HL-60/S4 treated with phorbol 12-myristate 13-acetate at 8.2 ng/mL for 4 days and 3 days (cell line): ENCODE data around the gene BRD4.

Source experiments
- in situ Hi-C: fragments of 300-500 bp; cut with MboI; formaldehyde crosslinking; loops from 2 replicates; pipeline ENCODE4 v1.15.0; 2022; ENCODE audit warnings: low sequenced_read_pairs

Gene BRD4

DNA sequence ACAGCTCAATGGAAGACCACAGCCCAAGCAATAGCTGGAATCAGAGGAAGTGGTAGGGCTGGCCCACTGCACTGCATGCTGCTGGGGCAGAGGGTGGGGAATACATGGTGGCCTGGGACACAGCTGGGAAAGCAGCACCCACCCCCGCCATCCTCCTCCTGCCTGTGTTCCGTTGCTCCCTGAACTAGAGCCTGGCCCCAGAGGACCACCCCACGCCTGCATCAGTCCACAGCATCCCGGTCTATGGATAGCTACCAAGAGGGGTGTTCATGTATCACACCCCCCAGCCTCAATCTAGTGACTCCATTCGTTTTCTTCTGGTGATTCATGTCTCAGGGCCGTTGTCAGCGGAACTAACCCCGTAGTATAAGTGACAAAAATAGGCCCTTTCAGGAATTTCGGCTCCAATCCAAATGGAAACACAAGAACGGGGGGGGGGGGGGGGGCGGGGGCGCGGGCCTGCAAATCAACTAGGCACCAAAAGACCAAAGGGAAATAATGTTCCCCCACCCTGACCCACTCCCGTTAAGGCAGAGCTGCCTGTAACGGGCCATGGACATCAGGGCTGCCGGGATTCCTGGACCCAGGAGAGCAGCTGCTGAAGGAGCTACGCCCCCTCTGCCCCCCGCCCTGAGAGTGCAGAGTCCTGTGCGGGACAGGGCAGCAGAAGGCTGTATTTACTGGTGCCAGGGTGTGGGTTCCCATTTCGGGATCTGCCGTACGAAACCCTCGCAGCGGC is 81.2 kb downstream of the BRD4 start:
- in situ Hi-C loops: loop anchor here (10.0 kb wide), 1 partner anchor 66 kb away; no protein-coding TSS in a partner anchor

GRCh38 chr19:15250640-15250993 is 81.7 kb downstream of the BRD4 start:
- in situ Hi-C loops: loop anchor here (10.0 kb wide), 1 partner anchor 66 kb away; no protein-coding TSS in a partner anchor

DNA sequence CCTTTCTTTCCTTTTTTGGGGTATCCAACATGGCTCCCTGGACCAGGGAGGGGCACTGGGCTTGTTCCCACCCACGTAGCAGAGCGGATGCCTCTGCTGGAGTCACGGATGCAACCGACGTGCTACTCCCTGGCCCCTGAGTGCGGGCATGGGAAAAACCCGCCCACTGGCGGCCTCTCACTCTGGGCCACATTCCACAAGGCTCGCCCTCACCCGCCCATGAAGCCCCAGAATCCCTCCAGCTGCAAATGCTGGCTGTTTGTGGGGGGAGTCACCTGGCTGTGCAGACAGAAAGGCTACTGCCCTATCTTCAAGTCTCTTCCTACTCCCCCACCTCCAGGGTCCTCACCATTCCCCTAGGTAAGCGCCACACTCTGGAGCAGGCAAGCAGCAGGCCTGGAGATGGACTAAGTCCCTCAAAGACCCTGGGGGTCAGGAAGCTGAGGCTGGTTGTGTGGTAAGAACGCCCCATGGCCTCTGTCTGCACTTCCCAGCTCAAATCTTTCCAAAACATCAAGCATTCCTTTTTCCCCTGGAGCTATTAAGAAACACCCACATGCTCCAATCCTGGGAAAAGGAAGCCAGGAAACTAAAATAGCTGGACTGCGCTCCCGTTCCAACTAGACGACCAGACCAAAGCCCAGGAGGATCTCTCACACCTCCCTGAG is 82.2 kb downstream of the BRD4 start:
- in situ Hi-C loops: loop anchor here (10.0 kb wide), 1 partner anchor 65 kb away; no protein-coding TSS in a partner anchor

GRCh38 chr19:15249528-15249874 is 82.8 kb downstream of the BRD4 start:
- in situ Hi-C loops: no loop called here

DNA sequence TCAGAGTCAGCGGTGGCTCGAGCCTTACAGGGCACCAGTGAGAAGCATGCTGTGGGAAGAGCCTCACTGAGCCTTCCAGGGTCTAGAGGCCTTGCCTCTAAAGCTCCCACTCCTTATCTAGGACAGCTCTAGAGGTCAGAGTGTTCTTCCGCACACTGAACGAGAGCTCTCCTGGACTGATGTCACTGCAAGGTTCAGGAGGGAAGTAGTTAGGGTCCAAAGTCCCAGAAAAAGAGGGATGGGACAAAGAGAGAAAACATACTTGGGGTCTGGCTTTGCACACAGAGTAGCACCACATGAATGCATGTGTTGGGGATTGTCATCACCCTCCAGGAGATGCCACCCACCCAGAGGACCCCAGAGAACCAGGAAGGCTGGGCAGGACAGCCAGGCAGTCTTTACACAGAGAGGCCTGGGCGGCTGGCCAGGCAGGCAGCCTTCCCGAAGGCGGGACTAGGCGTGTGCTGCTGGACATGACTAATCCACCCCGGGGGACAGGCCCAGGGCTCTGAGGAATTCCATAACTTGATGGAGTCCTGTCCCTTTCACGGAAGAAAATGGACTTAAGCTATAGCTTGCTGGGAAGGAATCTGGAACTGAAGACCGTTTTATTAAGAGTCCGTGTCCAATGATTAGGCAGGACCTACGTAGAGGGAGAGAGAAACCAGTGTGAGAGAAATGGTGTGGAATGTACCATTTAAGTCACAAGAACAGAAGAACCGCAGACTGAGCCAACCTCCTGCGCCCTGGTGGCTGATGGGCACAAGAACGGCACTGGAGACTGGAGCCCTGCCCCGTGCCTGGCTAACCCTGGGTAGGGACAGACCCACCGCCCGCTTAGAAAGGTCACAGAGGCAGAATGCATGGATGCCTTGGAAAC is 83.5 kb downstream of the BRD4 start:
- in situ Hi-C loops: no loop called here

GRCh38 chr19:15248106-15248505 is 84.2 kb downstream of the BRD4 start:
- in situ Hi-C loops: no loop called here

- in situ Hi-C loops: no loop called here
Measured at GRCh38 chr19:15247107-15248014, 85.0 kb downstream of the BRD4 start.

- in situ Hi-C loops: no loop called here
Measured at GRCh38 chr19:15246198-15246481, 86.2 kb downstream of the BRD4 start.

DNA sequence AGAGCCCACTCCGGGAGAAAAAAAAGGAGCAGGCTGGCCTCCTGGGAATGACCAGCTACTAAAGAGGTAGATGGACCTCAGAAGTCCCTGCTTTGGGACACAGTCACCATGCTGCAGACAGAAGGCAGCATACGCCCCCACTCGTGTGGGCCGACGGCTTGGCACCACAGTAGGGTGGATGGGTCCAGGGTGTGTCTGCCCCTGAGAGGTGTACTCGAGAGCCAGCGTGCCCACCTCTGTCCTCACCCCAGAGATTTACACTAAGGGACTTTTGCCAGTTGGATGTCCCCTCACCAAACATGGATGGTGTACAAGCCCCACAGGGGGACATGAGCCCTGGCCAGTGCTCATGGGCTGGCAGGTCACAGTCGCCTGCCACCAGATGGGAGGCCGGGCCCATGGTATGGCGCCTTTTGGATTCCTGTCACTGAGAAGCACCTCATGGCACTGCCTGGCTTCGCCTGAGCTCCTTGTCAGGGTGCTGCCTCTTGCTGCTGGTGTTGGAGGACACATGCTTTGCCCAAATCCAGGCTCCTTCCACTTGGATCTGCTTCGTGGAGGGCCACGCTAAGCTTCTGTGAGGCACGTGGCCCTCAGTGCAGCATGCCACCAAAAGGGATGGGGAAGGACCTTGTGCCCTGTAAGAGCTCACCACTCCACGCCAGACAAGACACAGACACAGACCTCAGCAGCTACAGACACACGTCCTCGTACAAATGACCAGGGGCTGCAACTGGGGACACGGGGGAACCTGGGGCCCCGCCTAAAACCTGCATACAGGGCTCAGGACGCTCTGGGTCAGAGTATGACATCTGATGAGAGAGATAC is 86.8 kb downstream of the BRD4 start:
- in situ Hi-C loops: no loop called here

DNA sequence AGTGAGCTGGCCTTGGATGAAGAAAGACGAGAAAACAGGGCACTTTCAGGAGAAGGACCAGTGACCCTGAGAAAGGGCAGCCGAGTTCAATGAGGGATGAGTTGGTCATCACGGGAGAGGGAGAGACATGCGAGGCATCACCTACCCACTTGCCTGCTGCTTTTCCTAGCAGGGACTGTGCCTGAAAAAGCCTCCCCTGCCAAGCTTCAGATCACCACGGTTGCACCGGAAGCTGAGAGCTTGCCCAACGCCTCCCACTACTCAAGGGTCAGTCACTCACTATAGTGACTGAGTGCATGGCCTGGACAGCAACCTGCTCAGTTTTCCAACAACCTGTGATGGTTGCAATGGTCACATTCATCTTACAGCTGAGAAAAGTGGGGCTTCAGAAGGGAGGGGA is 87.5 kb downstream of the BRD4 start:
- in situ Hi-C loops: no loop called here

DNA sequence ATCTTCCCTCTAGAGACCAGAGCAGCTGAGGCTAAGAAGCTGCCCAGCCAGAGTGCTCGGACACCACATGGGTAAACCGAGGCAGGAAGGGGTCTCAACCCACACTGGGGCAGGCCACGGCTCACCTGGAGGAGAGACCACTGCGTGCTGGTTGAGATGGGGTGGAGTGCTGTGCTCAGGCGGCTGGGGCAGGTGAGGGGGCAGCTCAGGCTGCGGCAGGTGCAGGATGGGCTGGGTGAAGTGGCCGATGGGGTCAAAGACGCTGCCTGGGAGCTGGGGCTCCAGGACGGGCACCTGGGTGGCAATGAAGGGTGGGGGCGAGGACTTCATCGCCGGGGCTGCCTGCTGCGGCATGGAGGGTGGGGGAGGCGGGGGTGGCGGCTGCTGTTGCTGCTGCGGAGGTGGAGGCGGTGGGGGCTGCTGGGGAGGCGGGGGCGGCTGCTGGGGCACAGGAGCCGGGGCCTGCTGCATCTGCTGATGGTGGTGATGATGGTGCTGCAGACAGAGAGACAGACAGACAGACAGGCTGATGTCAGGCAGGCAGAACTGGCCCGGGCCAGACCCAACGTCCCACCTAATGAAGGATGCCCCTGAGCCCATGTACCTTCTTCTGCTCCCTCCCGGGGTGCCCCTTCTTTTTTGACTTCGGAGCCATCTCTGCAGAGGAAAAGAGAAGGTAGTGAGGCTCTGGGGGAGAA is 88.1 kb downstream of the BRD4 start:
- in situ Hi-C loops: no loop called here

- in situ Hi-C loops: no loop called here
Measured at GRCh38 chr19:15243236-15243957, 88.9 kb downstream of the BRD4 start.

GRCh38 chr19:15241259-15241910 is 91.0 kb downstream of the BRD4 start:
- in situ Hi-C loops: no loop called here

GRCh38 chr19:15240515-15240914 is 91.8 kb downstream of the BRD4 start:
- in situ Hi-C loops: no loop called here

- in situ Hi-C loops: no loop called here
Measured at GRCh38 chr19:15239337-15239949, 92.9 kb downstream of the BRD4 start.

DNA sequence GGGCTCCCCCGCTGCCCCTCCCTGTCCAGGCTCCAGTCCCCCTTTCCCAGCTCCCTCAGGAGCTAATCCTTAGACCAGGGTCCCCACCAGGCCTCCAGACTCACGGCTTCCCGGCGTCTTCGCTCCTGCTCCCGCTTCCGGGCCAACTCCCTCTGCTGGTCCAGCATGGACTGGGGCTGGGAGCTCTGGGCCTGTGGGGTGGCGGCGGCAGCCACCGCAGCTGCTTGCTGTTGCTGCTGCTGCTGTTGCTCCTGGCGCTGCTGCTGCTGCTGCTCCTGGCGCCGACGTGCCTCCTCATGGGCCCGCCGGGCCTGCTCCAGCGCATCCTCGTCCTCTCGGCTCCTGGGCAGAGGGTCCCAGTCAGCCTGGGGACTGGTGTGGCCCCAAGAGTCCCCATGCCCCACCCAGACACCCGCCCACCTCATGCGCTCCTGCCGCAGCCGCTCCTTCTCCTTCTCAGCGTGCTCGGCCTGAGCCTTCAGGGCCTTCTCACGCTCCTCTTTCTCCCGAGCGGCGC is 93.6 kb downstream of the BRD4 start:
- in situ Hi-C loops: no loop called here
